Measurements from ENCODE around the gene LTA4H.

The LTA4H gene

DNA sequence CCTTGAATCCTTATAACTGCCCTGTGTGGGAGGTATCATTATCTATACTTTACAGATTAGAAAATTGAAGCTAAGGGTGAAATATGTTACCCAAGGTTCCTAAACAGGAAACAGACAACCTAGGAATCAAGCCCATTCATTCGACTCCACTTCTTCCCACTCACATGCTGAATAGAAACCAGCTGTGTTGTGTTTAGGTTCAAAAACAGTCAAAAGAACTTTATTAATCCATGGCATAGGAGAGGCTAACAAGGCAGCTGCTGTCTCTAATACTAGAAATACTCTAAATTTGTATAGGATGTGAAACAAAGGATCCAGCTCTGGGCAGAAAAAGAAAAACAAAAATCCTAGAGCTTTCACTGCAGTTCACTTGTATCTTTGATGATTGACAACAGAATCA is 82.4 kb downstream of the LTA4H start:
- no peak for TF ChIP-seq ZNF274 (IDR thresholded peaks at IDR 0.05; ENCODE audit: low read depth, low read length)
- H3K4me3 ChIP-seq (ENCODE audit: low read length): no peak overlapping the region

DNA sequence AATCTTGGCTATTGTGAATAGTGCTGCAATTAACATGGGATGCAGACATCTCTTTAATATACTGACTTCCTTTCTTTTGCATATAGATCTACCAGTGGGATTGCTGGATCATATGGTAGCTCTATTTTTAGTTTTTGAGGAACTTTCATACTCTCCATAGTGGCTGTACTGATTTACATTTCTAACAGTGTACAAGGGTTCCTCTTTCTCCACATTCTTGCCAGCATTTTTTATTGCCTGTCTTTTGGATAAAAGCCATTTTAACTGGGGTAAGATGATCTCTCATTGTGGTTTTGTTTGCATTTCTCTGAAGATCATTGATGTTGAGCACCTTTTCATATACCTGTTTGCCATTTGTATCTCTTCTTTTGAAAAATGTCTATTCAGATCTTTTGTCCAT is 83.9 kb downstream of the LTA4H start:
- no peak for TF ChIP-seq ZNF274 (IDR thresholded peaks at IDR 0.05; ENCODE audit: low read depth, low read length)
- no peak overlapping the region for H3K4me3 ChIP-seq (ENCODE audit: low read length)
